HG02981 (cell line): ENCODE data around the gene NTRK2.

Experiments
- ATAC-seq: cut with Tn5 transposase; IDR thresholded peaks from one replicate; pipeline ENCODE4 v1.9.1; 2021; ENCODE audit warnings: mild to moderate bottlenecking, moderate library complexity; ENCODE audit not compliant: unreplicated experiment

Gene NTRK2

DNA sequence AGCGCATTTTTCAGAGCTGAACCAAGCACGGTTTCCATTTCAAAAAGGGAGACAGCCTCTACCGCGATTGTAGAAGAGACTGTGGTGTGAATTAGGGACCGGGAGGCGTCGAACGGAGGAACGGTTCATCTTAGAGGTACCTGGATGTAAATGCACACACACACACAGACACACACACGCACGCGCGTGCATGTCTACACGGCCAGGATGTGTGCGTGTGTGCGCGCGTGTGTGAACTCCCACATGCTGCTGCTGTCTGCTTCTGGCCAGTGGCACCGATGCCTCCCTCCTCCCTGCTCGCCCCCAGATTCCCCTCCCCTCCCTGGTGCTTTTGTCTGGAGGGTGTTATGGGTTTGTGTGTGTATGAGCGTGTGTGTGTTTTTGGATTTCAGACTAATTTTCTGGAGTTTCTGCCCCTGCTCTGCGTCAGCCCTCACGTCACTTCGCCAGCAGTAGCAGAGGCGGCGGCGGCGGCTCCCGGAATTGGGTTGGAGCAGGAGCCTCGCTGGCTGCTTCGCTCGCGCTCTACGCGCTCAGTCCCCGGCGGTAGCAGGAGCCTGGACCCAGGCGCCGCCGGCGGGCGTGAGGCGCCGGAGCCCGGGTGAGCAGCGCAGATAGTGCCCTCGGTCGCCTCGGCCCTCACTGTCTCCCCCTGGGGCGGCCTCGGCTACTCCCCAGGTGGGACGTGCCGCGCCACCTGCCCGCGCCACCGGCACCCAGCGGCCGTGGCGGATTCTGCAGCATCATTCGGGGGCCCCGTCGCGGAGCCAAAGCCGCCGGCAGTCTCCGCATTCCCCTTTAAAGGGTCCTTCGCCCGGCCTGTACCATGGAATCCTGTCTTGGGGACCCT, at the start of gene NTRK2:
Gene NTRK2 (plus strand): TSS at position 442 of the 850 bp plus-strand sequence. CDS start 1,020 bp downstream, outside the sequence.
- ATAC-seq, result peak; percentile 43

DNA sequence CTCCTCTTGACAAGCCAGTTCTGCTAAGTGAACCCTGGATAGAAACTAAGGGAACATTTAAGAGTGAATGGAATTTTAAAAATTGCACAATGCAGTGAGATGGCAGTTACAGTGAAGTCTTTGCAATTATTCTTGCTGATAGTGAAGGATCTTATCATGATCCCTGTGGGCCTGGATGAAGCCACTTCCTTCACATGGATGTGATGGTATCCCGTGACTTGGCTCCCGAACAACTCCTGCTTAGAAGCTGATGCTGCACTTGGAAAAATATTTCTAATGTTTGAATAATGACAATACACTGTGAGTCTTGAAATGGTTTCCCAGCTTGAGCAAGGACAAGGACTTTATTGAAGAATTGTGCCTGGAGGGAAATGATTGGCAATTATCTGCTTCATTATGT, 49.2 kb upstream of the NTRK2 start:
- ATAC-seq, result no peak

GRCh38 chr9:84621811-84622210, 47.7 kb upstream of the NTRK2 start:
- no peak for ATAC-seq

- ATAC-seq, result no peak
Measured at GRCh38 chr9:84622981-84623380, 46.5 kb upstream of the NTRK2 start.

DNA sequence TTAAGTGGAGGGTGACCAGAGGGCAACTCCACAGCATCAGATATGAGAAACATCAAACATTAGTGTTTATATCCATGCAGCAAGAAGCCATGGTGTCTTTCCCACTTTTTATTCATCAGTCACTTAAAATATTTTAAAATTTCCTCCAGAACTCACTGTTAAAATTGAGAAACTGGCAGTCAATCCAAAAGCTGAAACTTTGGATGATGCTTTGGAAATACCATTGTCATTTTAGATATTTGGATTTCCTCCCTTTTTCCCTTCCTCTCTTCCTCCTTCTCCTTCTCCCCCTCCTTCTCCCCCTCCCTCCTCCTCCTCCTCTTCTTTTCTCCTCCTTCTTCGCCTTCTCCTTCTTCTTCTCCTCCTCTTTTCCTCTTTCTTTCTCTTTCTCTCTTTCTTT, 33.1 kb upstream of the NTRK2 start:
- ATAC-seq, result no peak

- ATAC-seq, result no peak
Measured at GRCh38 chr9:84642553-84643141, 26.9 kb upstream of the NTRK2 start.

DNA sequence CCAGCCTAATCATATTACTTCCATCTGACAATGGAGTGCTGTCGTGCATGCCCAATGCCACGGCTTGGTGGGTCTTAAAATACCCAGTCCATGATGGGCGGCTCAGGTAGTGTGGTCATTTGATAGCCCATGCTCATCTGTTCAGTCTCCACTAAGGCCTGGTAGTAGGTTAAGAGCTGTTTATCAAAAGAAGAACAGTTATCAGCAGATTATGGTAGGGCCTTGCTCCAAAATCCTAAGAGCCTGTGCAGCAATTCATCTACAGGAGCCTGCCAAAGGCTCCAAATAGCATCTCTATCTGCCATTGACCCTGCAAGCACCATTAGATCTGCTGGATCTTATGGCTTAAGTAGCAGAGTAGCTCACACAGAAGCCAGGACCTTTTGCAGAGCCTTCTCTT, 21.8 kb upstream of the NTRK2 start:
- no peak for ATAC-seq

- no peak for ATAC-seq
Measured at GRCh38 chr9:84652496-84653120, 16.9 kb upstream of the NTRK2 start.

- ATAC-seq, result no peak
Measured at GRCh38 chr9:84655447-84655846, 14.1 kb upstream of the NTRK2 start.

- ATAC-seq, result no peak
Measured at GRCh38 chr9:84659313-84659712, 10.2 kb upstream of the NTRK2 start.

DNA sequence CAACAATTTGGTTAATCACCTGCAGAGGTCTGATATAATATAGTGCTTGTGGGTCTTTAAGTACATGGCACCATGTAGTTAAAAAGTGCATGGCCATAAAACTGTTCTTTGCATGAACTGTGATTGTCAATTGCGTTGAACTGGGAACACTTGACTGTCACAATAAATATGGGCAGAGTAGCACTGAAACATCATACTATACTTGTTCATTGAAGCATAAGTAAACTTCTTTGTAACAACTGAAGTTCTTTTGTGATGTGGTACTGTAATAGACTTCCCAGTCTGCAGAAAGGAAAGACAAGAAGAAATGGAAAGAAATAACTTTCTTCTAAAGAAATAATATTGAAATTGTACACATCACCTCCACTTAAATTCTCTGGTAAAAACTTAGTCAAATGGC, 9.8 kb upstream of the NTRK2 start:
- ATAC-seq, result no peak

DNA sequence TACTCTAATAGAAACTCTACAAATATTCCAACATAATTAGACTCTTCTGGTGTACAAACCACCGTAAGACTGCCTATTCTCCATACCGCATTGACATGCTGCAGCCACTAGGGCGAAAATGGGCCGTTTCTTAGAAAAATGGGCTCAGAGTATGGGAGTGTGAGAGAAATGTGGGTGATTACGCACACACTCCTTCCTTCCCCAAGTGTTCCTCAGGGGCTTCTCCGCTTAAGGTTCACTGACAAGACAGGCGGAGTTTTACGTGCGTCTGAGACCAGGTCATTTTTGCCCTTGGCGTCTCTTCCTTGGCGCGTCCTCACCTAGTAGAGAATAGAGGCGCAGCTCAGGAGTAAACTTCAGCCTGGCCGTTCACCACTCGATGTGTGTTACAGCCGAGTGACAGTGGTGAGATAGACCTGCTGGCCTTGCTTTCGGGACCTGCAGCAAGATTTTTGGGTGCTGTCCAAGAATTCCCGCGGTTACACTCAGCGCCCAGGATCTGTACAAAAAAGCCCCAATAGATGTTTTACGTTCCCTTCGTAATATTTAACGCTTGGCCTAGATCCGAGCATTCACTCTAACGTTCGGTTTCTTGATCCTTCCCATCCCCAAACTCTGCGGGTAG, 1.8 kb upstream of the NTRK2 start:
- ATAC-seq, result peak; percentile 36

DNA sequence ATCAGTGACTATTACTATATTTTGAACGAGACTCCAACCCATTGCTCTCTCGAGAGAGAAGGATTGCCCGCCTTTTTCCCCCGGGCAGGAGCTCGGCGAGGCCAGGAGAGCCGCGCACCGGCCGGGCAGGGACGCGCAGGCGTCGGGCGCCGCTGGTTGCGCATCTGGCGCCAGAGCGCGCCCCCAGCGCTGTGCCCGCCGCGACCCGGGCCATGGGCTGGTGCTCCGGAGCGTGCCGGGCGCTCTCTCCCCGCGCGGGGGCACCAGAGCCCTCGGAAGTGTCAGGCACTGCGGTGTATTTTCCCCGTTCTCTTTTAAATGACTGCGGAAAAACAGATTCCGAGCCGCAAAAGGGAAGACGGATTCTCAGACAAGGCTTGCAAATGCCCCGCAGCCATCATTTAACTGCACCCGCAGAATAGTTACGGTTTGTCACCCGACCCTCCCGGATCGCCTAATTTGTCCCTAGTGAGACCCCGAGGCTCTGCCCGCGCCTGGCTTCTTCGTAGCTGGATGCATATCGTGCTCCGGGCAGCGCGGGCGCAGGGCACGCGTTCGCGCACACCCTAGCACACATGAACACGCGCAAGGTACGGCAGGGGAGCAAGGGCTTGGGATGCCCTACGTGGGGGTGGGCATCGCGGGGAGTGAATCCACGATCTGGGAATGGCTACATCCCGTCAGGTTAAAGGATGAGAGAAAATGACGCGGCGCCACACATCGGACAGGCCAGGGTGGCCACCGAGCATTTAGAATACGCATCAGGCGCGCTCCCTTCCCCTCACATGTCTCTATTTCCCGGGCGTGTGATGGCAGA, 1.1 kb upstream of the NTRK2 start:
- ATAC-seq, result peak; percentile 66

GRCh38 chr9:84669013-84669287, 579 bp upstream of the NTRK2 start:
- ATAC-seq, result no peak

DNA sequence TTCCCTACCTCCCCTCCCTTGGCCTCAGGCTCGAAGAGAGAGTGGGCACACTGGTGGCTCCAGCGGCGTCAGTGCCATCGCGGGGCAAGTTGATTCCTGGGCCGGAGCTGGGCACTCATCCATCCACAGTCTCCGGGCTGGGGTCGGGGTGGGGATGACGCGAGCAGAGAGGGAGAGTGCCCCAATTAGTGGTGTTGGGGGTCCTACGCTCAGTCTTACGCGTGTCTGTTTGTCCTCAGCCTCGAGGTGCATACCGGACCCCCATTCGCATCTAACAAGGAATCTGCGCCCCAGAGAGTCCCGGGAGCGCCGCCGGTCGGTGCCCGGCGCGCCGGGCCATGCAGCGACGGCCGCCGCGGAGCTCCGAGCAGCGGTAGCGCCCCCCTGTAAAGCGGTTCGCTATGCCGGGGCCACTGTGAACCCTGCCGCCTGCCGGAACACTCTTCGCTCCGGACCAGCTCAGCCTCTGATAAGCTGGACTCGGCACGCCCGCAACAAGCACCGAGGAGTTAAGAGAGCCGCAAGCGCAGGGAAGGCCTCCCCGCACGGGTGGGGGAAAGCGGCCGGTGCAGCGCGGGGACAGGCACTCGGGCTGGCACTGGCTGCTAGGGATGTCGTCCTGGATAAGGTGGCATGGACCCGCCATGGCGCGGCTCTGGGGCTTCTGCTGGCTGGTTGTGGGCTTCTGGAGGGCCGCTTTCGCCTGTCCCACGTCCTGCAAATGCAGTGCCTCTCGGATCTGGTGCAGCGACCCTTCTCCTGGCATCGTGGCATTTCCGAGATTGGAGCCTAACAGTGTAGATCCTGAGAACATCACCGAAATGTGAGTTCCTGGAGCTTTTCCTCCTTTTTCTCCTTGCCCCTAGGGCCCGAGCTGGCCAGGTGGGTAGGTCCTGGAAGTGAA, 861 bp downstream of the NTRK2 start:
- no peak for ATAC-seq

- no peak for ATAC-seq
Measured at GRCh38 chr9:84671586-84672521, 2.3 kb downstream of the NTRK2 start.

GRCh38 chr9:84673806-84674205, 4.3 kb downstream of the NTRK2 start:
- ATAC-seq, result no peak

GRCh38 chr9:84677080-84677479, 7.6 kb downstream of the NTRK2 start:
- ATAC-seq, result no peak

DNA sequence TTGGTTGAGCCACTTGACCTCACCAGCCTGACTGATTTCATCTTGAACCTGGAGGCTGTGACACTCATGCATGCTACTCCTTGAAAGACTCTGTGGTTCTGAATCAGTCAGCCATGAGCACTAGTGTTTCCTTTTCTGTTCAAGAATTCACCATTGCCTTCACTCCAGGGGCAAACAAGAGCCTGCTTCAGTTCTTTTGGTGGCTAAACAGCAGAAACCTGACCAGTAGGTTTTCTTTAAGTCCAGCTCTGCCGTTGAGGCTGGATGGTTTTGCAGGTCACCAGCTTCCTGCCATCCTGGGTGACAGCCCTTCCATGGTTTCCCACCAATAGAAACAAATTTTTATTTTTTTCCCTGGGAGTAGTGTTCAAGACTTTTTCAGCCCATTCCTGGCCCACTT, 10.0 kb downstream of the NTRK2 start:
- no peak for ATAC-seq
